Stimulated activated CD4-positive, alpha-beta T cell treated with anti-CD3 and anti-CD28 coated beads, Interleukin-12 subunit alpha, Interleukin-12 subunit beta, amount 100 ng/mL, for 48 hours (primary cell): ENCODE results near the gene RACGAP1.
"Not testable (repeated sequence)": the region's sequence is repeated elsewhere in the genome, so short reads cannot be mapped to it uniquely, and the experiment has no call there.

Source experiments
- DNase-seq, 3 donors: peaks; one replicate each; pipeline ENCODE4 v3.0.0-alpha.2; 2020; ENCODE audit warnings: low read depth in 2 of 3, low spot score in 1 of 3

The RACGAP1 gene

DNA sequence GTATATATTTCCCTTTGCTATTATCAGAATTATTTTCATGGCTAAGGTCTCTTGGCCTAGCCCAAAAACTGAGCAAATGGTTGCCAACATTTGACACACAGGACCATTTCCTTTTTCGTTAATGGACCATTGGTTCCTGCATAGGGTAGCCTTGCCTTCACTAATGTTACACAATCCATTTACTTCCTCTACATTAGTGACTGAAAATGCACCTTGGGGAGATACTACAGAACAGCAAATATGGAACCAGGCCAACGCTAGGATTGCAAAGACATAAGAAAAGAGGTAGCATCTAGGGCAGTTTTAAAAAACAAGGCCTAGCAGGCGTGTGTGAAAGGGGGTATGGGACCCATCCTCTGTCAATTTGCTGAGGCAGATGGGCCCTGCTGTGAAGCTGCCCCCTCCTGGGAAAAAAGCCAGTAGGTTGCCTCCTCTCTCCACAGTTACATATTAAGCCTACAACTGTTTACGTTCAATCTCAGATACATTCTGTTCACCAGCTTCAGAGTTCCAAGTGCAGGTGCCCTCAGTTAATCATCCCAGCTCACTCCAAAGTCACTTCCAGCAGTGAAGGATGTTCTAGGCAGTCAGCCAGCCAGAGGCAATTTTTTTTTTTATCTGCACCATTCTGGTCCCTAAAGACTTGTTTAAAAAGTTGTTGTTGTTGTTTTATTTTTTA is 37.5 kb downstream of the RACGAP1 start:
- no peak for DNase-seq

DNA sequence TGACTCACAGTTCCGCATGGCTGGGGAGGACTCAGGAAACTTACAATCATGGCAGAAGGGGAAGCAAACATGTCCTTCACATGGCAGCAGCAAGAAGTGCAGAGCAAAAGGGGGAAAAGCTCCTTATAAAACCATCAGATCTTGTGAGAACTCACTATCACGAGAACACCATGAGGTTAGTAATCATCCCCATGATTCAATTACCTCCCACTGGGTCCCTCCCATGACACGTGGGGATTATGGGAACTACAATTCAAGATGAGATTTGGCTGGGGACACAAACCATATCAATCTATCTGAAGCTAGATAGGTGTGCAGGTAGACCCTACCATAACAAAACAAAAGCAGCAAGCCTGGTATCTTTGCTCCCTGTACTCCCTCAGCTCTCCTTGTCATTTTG is 38.8 kb downstream of the RACGAP1 start:
- DNase-seq: not testable (repeated sequence)

- no peak for DNase-seq
Measured at GRCh38 chr12:49985981-49986380, 39.3 kb downstream of the RACGAP1 start.

GRCh38 chr12:49984476-49985359 is 40.6 kb downstream of the RACGAP1 start:
- DNase-seq: no peak

GRCh38 chr12:49983892-49984291 is 41.4 kb downstream of the RACGAP1 start:
- DNase-seq: no peak

GRCh38 chr12:49982246-49983087 is 42.8 kb downstream of the RACGAP1 start:
- no peak for DNase-seq

DNA sequence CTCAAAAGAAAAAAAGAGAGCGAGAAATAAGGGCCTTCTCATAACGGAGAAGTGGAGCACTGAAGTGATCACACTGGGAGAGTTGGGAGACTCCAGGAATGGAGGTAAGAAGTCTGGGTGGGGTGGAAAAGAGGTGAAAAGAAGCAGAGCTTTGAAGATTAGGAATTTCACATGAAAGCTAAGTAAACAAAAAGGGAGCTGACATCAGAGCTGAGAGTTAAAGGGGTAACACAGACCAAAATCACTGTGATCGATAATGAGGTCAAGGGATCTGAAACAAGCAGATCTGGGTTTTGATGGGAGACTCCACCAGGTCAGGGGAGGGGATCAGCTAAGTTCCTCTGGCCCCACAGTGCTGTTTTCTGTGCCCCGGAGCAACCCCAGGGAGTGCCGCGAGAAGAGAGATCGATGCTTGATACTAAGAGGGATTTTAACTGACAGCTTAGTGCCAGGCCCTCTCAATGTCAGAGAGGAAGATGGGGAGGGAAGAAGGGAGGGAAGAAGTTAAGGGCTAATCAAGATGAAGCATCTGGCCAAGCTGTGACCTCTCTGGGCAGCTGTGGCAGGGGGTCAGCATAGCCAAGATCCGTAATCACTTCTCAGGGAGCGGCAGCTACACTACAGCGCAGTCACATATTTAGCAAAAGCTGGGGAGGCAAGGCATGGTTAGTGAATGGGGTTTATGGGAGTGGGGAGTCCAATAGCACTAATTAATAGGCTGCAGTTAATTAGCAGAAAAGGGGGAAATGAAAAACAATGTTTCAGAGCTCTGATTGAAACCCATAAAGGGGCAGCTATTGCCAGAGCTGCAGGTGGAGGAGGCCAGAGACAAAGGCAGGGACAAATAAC is 44.6 kb downstream of the RACGAP1 start:
- no peak for DNase-seq

GRCh38 chr12:49979791-49980190 is 45.5 kb downstream of the RACGAP1 start:
- no peak for DNase-seq

DNA sequence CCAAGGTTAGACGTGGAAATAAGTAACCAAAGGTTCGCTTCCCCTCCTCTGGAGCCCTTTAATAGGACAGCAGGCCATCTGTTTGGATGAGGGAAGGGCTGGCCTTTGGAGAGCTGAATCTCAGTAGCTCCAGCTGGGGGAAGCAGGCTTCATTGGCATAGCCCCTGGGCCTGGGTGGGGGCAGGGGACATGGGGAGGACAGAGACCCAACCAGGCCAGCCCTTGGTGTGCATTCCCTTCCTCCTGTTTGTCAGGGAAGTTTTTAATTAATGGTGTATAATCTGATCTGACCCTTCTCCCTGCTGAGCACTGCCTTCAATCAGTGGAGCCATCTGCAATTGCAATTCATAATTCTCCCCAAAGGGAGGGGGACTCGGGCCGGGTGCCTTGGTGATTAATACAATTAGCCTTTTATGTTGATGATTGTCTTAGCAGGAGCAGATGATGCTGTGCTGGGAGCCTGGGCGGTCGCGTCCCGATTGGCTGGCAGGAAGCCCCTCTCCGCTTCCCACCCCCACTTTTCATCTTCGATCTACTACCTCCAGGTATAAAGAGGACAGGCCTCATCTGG is 46.2 kb downstream of the RACGAP1 start:
- DNase-seq: no peak

- no peak for DNase-seq
Measured at GRCh38 chr12:49978125-49978524, 47.2 kb downstream of the RACGAP1 start.

GRCh38 chr12:49976557-49976956 is 48.7 kb downstream of the RACGAP1 start:
- DNase-seq: no peak

- no peak for DNase-seq
Measured at GRCh38 chr12:49975318-49975761, 50.0 kb downstream of the RACGAP1 start.

- DNase-seq: no peak
Measured at GRCh38 chr12:49974677-49975317, 50.5 kb downstream of the RACGAP1 start.

DNA sequence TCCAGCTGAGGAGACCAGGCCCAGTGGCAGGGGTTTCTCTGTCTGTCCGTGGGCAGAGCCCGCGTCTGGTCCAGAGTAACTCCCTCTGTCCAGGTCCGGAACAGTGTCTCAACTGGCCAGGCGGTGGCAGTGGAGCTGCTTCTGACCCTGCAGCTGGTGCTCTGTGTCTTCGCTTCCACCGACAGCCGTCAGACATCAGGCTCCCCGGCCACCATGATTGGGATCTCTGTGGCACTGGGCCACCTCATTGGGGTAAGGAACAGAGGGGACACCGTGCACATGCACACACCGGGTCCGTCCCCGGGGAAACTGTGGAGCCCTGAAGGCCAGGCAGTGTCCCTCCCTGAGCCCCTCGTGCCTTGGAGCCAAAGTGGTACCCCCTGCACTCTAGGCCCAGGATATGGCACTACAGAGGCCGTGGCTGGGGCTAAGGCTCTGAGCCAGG is 51.0 kb downstream of the RACGAP1 start:
- no peak for DNase-seq

GRCh38 chr12:49973361-49973830 is 51.9 kb downstream of the RACGAP1 start:
- DNase-seq: no peak

DNA sequence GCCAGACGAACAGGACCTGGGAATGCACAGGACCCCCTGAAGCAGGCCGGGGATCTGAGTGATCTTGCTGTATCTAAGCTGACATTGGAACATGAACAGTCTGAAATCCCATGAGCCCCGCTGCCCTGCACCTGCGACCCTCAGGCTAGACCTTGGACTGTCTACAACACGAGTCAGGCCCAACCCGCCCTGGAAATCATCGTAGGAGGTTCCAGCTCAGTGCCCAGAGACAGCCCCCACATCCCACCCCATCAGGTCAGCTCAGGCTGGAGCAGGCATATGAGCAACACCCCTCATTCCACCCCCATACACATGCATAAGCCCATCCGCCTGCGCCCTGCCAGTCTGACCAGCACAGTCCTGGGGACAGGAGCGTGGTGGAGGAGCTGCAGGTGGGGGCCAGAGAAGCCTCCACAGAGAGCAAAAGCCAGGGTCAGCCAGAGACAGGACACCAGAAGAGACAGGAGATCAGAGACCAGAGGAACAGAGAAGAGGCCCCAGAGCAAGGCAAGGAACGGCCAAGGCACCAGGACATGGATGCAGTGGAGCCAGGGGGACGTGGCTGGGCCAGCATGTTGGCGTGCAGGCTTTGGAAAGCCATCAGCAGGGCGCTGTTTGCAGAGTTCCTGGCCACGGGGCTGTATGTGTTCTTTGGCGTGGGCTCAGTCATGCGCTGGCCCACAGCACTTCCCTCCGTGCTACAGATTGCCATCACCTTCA is 52.5 kb downstream of the RACGAP1 start, which contains the start of gene AQP6:
Gene AQP6, plus strand, starts transcription at position 307 of the 720 bp plus-strand sequence. Its CDS starts 227 bp downstream, at position 534.
- no peak for DNase-seq

DNA sequence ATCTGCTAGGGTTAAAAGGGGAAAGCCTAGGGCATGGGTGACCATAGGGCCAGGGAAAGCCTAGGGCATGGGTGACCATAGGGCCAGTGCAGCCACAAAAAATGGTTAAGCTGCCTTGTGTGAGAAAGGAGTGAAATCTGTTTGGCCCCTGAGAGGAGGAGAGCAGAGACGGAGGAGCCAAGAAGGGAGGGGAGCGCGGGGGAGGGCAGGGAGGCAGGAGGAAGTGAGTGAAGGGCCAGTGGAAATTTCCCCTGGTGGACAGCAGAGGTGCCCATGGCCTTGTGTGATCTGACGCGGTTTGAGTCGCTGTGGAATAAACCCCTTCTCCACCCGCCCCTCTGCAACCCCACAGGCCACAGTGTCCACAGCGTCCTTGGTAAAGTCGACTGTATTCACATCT is 53.2 kb downstream of the RACGAP1 start:
- no peak for DNase-seq

GRCh38 chr12:49971141-49971540 is 54.2 kb downstream of the RACGAP1 start:
- no peak for DNase-seq

DNA sequence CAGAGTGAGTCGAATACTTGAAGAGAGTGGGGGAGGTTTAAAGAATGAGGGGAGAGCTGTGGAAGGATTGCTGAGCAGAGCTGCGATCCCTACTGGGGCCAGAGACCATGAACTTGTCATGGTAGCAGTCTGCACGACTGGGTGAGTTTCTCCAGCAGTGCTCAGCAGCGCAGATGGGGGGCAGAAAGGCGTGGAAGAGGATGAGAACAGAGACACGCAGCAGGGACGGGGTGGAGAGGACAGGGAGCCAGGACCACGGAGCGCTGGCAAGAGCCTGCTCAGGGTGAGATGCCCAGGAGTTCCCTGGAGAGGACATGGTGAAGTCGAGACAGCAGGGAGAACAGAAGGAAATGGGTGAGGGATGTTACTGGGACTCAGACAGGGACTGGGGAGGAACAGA is 54.6 kb downstream of the RACGAP1 start:
- no peak for DNase-seq
